Gastrocnemius medialis (tissue), 4 donors: Measurements from ENCODE around the gene PARD3.

ENCODE experiments used
- CTCF ChIP-seq, 5 experiments: fragments of 450-650 bp in 3 of 5; fragments of 200-600 bp in 2 of 5; sonication (generic) in 2 of 5; IDR thresholded peaks in 4 of 5; conservative IDR thresholded peaks in 1 of 5; 1 replicate in 4 of 5; 2 replicates in 1 of 5; pipeline ENCODE4 v1.5.1; 2016 to 2019; ENCODE audit warnings: antibody characterized with exemption in 5 of 5, mild to moderate bottlenecking in 3 of 5, moderate library complexity in 3 of 5
- POLR2A ChIP-seq, 2 donors: fragments of 450-650 bp; IDR thresholded peaks; one replicate each; pipeline ENCODE4 v1.6.1; 2017; ENCODE audit warnings: antibody characterized with exemption in 2 of 2, mild to moderate bottlenecking in 2 of 2, moderate library complexity in 2 of 2

- TF ChIP-seq POLR2A (IDR thresholded peaks at IDR 0.05): no peak
- TF ChIP-seq CTCF (IDR thresholded peaks at IDR 0.05 in 4 of 5, conservative IDR thresholded peaks at IDR 0.05 in 1 of 5): no peak
Observed at GRCh38 chr10:34153663-34154382, 661.3 kb downstream of the PARD3 start.
